ENCODE results near the gene HOTAIR.

Gene HOTAIR

GRCh38 chr12:53939141-53940108, 35.3 kb downstream of the HOTAIR start:
- Histone ChIP-seq H3K36me3 (ENCODE audit: control insufficient read depth, insufficient read depth, low read length) (no peaks in the 10 kb centered on the region), H3K27me3 (replicated peaks; ENCODE audit: control insufficient read depth, insufficient read depth, low read length) (peaks cover 6% of the 10 kb centered on the region), H3K4me3 (replicated peaks; ENCODE audit: low read depth, low read length) (no peak overlapping the region)
- no peak for DNase-seq (ENCODE audit: extremely low read depth, insufficient read length)
- TF ChIP-seq, protein P1, sequence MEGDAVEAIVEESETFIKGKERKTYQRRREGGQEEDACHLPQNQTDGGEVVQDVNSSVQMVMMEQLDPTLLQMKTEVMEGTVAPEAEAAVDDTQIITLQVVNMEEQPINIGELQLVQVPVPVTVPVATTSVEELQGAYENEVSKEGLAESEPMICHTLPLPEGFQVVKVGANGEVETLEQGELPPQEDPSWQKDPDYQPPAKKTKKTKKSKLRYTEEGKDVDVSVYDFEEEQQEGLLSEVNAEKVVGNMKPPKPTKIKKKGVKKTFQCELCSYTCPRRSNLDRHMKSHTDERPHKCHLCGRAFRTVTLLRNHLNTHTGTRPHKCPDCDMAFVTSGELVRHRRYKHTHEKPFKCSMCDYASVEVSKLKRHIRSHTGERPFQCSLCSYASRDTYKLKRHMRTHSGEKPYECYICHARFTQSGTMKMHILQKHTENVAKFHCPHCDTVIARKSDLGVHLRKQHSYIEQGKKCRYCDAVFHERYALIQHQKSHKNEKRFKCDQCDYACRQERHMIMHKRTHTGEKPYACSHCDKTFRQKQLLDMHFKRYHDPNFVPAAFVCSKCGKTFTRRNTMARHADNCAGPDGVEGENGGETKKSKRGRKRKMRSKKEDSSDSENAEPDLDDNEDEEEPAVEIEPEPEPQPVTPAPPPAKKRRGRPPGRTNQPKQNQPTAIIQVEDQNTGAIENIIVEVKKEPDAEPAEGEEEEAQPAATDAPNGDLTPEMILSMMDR (IDR thresholded peaks at IDR 0.05; ENCODE audit: insufficient read depth, low read length, poor library complexity, severe bottlenecking) = no peak

- TF ChIP-seq, protein P1 (IDR thresholded peaks at IDR 0.05; ENCODE audit: insufficient read depth, low read length, poor library complexity, severe bottlenecking) = no peak
- DNase-seq (ENCODE audit: extremely low read depth, insufficient read length) = no peak
- Histone ChIP-seq H3K4me3 (replicated peaks; ENCODE audit: low read depth, low read length) (no peak within 1 kb of the TSS), H3K36me3 (ENCODE audit: control insufficient read depth, insufficient read depth, low read length) (no peaks in the 10 kb centered on the region), H3K27me3 (replicated peaks; ENCODE audit: control insufficient read depth, insufficient read depth, low read length) (peaks cover 8% of the 10 kb centered on the region)
Observed at GRCh38 chr12:53938326-53939140, 36.2 kb downstream of the HOTAIR start, which contains the start of gene HOXC13. Gene HOXC13 (plus strand): TSS chr12:53938831. CDS start chr12:53938907, 76 bp downstream.

DNA sequence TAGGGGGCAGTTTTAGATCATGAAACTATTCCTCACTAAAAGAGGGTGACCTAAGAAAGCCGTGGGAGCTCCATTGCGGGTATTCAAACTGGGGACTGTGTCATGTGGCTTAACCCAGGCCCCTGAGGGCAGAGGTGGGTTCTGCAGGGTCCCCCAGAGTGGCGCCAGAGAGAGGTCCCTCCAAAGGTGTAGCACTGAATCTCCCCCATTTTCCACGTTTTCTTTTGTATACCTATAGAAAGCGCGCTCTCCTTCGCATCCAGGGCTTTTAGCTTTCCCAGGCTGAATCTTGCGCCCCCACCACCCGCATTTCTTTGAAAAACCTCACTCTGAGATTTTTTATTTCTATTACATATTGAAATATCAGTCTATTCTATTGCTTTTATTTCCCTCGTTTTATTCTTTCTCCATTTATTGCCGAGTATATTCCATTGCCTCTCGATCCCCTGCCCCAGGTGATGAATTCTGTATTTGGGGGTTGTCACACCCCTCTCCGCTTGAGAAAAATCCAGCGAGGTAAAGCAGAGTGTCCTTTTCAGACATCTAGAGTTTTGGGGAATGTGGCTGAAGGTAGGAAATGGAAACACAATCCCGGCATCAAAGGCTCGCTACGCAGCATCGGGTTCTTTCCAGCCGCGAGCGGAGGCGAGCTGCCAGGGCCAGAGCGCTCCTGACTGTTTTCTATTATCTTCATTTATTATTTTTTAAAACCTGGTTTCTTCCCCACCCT, 37.0 kb downstream of the HOTAIR start:
- H3K36me3 ChIP-seq (ENCODE audit: control insufficient read depth, insufficient read depth, low read length) = no peaks in the 10 kb centered on the region
- H3K27me3 ChIP-seq (replicated peaks; ENCODE audit: control insufficient read depth, insufficient read depth, low read length) = peaks cover 8% of the 10 kb centered on the region
- DNase-seq (ENCODE audit: extremely low read depth, insufficient read length) = no peak
- no peak overlapping the region for H3K4me3 ChIP-seq (replicated peaks; ENCODE audit: low read depth, low read length)
- TF ChIP-seq, protein P1 (IDR thresholded peaks at IDR 0.05; ENCODE audit: insufficient read depth, low read length, poor library complexity, severe bottlenecking) = no peak

DNA sequence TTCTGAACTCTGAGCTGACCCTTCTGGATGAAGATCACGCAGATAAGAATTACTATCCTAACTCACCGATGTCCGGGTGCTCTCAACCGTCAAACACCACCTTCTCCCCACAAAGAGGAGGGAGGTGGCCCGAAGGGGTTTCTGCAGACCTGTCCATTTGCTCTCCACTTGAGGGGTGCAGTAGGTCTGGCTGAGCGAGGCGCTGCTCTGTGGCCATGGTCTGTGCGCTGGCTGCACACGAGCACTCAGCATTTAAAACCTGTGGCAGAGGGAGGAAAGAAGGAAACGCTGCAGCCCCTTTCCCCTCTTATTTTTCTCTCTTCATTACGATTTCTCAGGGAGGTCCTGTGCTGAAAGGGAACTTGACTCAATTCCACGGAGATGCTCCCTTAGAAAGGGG, 37.7 kb downstream of the HOTAIR start:
- Histone ChIP-seq H3K27me3 (replicated peaks; ENCODE audit: control insufficient read depth, insufficient read depth, low read length) (peaks cover 8% of the 10 kb centered on the region), H3K4me3 (replicated peaks; ENCODE audit: low read depth, low read length) (no peak overlapping the region), H3K36me3 (ENCODE audit: control insufficient read depth, insufficient read depth, low read length) (no peaks in the 10 kb centered on the region)
- no peak for DNase-seq (ENCODE audit: extremely low read depth, insufficient read length)
- TF ChIP-seq, protein P1 (IDR thresholded peaks at IDR 0.05; ENCODE audit: insufficient read depth, low read length, poor library complexity, severe bottlenecking) = no peak
